SU-DHL-6 (cell line): Measurements from ENCODE around the gene KCNIP4.

Experiments
- H2AFZ ChIP-seq: fragments of 200-600 bp; sonication (generic); 2 replicates; pipeline ENCODE4 v1.6.1; 2014; ENCODE audit warnings: low read depth, mild to moderate bottlenecking, moderate library complexity, mixed read lengths, antibody characterized with exemption, low read length; ENCODE audit not compliant: severe bottlenecking
- H3F3A ChIP-seq: fragments of 200-600 bp; shearing (Covaris generic); 2 replicates; pipeline ENCODE4 v1.6.0; 2016; ENCODE audit warnings: antibody characterized with exemption, mild to moderate bottlenecking; ENCODE audit not compliant: insufficient read depth
- H3K27ac ChIP-seq: fragments of 200-600 bp; sonication (generic); 2 replicates; pipeline ENCODE4 v1.5.1; 2016; ENCODE audit warnings: low read depth, mild to moderate bottlenecking, low read length, moderate library complexity, mixed read lengths
- H3K27me3 ChIP-seq: fragments of 200-600 bp; sonication (generic), shearing (Covaris generic); 2 replicates; pipeline ENCODE4 v1.6.0; 2014; ENCODE audit warnings: mild to moderate bottlenecking, low read length
- H3K36me3 ChIP-seq: fragments of 200-600 bp; sonication (generic); 2 replicates; pipeline ENCODE4 v1.6.1; 2014; ENCODE audit warnings: mild to moderate bottlenecking, low read length, mixed read lengths
- H3K4me2 ChIP-seq: fragments of 300-600, 200-600 bp; shearing (Covaris generic), sonication (generic); 2 replicates; pipeline ENCODE4 v1.6.0; 2014; ENCODE audit warnings: low read length, low read depth, mild to moderate bottlenecking; ENCODE audit not compliant: poor library complexity, severe bottlenecking
- H3K4me3 ChIP-seq: fragments of 200-600 bp; sonication (generic); 2 replicates; pipeline ENCODE4 v1.5.1; 2014; ENCODE audit warnings: antibody characterized with exemption, low read length, mild to moderate bottlenecking, mixed read lengths; ENCODE audit not compliant: insufficient read depth, poor library complexity, severe bottlenecking
- H3K79me2 ChIP-seq: fragments of 200-600 bp; sonication (generic); 2 replicates; pipeline ENCODE4 v1.6.1; 2014; ENCODE audit warnings: mild to moderate bottlenecking, low read length, moderate library complexity; ENCODE audit not compliant: insufficient read depth
- H3K9ac ChIP-seq: fragments of 200-600 bp; sonication (generic); 2 replicates; pipeline ENCODE4 v1.7.0; 2014; ENCODE audit warnings: mild to moderate bottlenecking, low read length
- H3K9me2 ChIP-seq: fragments of 200-600 bp; sonication (generic); replicated peaks from 2 replicates; pipeline ENCODE4 v1.6.1; 2014; ENCODE audit warnings: low read length; ENCODE audit not compliant: insufficient read depth
- H3K9me3 ChIP-seq: fragments of 200-600 bp; sonication (generic); 2 replicates; pipeline ENCODE4 v1.6.1; 2014; ENCODE audit warnings: low read length, mixed read lengths; ENCODE audit not compliant: insufficient read depth
- H4K20me1 ChIP-seq: fragments of 200-600 bp; sonication (generic); 2 replicates; pipeline ENCODE4 v1.6.1; 2014; ENCODE audit warnings: low read depth, mild to moderate bottlenecking, antibody characterized with exemption, low read length, moderate library complexity, mixed read lengths
- CTCF ChIP-seq: fragments of 200-600 bp; sonication (generic); IDR thresholded peaks from one replicate; pipeline ENCODE4 v1.5.1; 2017; ENCODE audit warnings: antibody characterized with exemption, mild to moderate bottlenecking, low read length, moderate library complexity; ENCODE audit not compliant: insufficient read depth, poor library complexity, severe bottlenecking
- EZH2phosphoT487 ChIP-seq: fragments of 200-600 bp; sonication (generic), shearing (Covaris generic); conservative IDR thresholded peaks from 2 replicates; pipeline ENCODE4 v1.6.1; 2018; ENCODE audit warnings: mild to moderate bottlenecking, antibody characterized with exemption, low read length, moderate library complexity, mixed read lengths

The KCNIP4 gene

GRCh38 chr4:21716531-21716930 lies 232.0 kb downstream of the KCNIP4 start:
- H3K9me2 ChIP-seq, result no peaks in the 10 kb centered on the region
- H4K20me1 ChIP-seq, result no peaks in the 10 kb centered on the region
- no peaks in the 10 kb centered on the region for H3F3A ChIP-seq
- no peak overlapping the region for H3K4me3 ChIP-seq
- H3K9me3 ChIP-seq, result no peaks in the 10 kb centered on the region
- H3K36me3 ChIP-seq, result no peaks in the 10 kb centered on the region
- H2AFZ ChIP-seq, result no peak overlapping the region
- no peak overlapping the region for H3K27ac ChIP-seq
- no peak for TF ChIP-seq EZH2phosphoT487
- TF ChIP-seq CTCF, result no peak
- H3K27me3 ChIP-seq, result no peaks in the 10 kb centered on the region
- no peak overlapping the region for H3K4me2 ChIP-seq
- no peaks in the 10 kb centered on the region for H3K79me2 ChIP-seq
- no peak overlapping the region for H3K9ac ChIP-seq

GRCh38 chr4:21710179-21710835 lies 238.3 kb downstream of the KCNIP4 start:
- Histone ChIP-seq H3K9me3 (no peaks in the 10 kb centered on the region), H2AFZ (no peak overlapping the region), H3K9ac (no peak overlapping the region), H3K27me3 (no peaks in the 10 kb centered on the region), H3K27ac (no peak overlapping the region), H3K4me3 (no peak overlapping the region), H3K4me2 (no peak overlapping the region), H3K79me2 (no peaks in the 10 kb centered on the region), H3F3A (no peaks in the 10 kb centered on the region), H3K9me2 (no peaks in the 10 kb centered on the region), H4K20me1 (no peaks in the 10 kb centered on the region), H3K36me3 (no peaks in the 10 kb centered on the region; the same call in 1 of the 2 replicates)
- TF ChIP-seq EZH2phosphoT487, result no peak
- no peak for TF ChIP-seq CTCF

- H3K79me2 ChIP-seq, result no peaks in the 10 kb centered on the region
- no peaks in the 10 kb centered on the region for H3K27me3 ChIP-seq
- no peaks in the 10 kb centered on the region; the same call in 1 of the 2 replicates for H3K36me3 ChIP-seq
- H3F3A ChIP-seq, result no peaks in the 10 kb centered on the region
- no peaks in the 10 kb centered on the region for H4K20me1 ChIP-seq
- no peaks in the 10 kb centered on the region for H3K9me3 ChIP-seq
- no peak overlapping the region for H3K27ac ChIP-seq
- TF ChIP-seq CTCF (no peak), EZH2phosphoT487 (no peak)
- no peak overlapping the region for H3K4me3 ChIP-seq
- H3K4me2 ChIP-seq, result no peak overlapping the region
- H2AFZ ChIP-seq, result no peak overlapping the region
- no peak overlapping the region for H3K9ac ChIP-seq
- H3K9me2 ChIP-seq, result no peaks in the 10 kb centered on the region
Observed at GRCh38 chr4:21709761-21710160, 238.8 kb downstream of the KCNIP4 start.
